Muscle layer of duodenum (tissue), 2 donors: ENCODE measurements around the gene DPF1.
"Not testable (repeated sequence)": the region's sequence is repeated elsewhere in the genome, so short reads cannot be mapped to it uniquely, and the experiment has no call there.

Experiments used
- H3K27ac ChIP-seq: one replicate; pipeline ENCODE4 v1.7.0; 2013; ENCODE audit warnings: mild to moderate bottlenecking, low read length
- H3K27me3 ChIP-seq: one replicate; pipeline ENCODE4 v1.7.0; 2013; ENCODE audit warnings: low read depth, mild to moderate bottlenecking, control low read depth, low read length
- H3K36me3 ChIP-seq, 2 donors: one replicate each; pipeline ENCODE4 v1.7.0; 2013; ENCODE audit warnings: low read length in 2 of 2, control low read depth in 1 of 2, mild to moderate bottlenecking in 1 of 2; ENCODE audit not compliant: insufficient read depth in 2 of 2, control insufficient read depth in 1 of 2
- H3K4me1 ChIP-seq, 2 donors: one replicate each; pipeline ENCODE4 v1.7.0; 2013; ENCODE audit warnings: low read length in 2 of 2, mild to moderate bottlenecking in 2 of 2, control low read depth in 1 of 2, moderate library complexity in 1 of 2; ENCODE audit not compliant: insufficient read depth in 2 of 2, control insufficient read depth in 1 of 2
- H3K4me3 ChIP-seq, 2 donors: one replicate each; pipeline ENCODE4 v1.7.0; 2013; ENCODE audit warnings: low read length in 2 of 2, low read depth in 1 of 2, mild to moderate bottlenecking in 1 of 2
- H3K9me3 ChIP-seq, 2 donors: one replicate each; pipeline ENCODE4 v1.7.0; 2013; ENCODE audit warnings: low read length in 2 of 2, control low read depth in 1 of 2, mild to moderate bottlenecking in 1 of 2; ENCODE audit not compliant: control insufficient read depth in 1 of 2
- donor health status: healthy.

DPF1 gene

DNA sequence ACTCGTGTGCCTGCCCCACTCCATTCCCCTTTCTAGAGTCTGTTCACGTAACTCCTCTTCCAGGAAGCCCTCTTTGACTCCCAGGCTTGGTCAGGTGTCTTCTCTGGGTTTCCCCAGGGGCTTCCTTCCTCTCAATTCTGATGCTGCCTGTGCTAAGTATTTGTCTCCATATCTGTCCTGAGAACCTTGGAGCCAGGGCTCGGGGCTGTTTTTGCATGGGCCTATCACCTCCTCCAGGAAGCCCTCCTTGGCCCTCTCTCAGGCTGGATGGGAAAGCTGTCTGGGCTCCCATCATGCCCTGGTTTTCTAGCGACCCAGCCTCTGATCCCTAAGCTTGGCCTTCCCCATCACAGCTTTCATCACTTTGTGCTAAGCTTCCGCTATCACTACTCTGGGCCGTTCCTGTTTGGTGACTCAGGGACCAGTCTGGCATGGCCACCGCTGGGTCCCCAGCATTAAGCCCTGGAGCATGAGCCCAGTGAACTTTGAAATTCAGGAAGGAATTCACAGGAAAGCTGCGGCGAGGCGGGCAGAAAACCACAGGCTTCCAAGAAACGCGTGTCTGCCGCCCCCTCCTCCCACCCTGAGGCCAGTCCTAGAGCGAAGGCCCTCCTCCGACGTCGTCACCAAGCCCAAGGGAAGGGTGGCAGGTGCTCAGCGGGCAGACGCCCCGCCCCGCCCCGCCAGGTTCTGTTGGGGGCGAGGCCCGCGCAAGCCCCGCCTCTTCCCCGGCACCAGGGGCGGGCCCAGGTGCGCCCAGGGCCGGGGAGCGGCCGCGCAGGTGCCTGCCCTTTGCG lies 39.9 kb upstream of the DPF1 start:
- no peaks in the 10 kb centered on the region for H3K27me3 ChIP-seq
- H3K27ac ChIP-seq, result peak overlapping the region; percentile 31
- no peaks in the 10 kb centered on the region for H3K9me3 ChIP-seq
- no peaks in the 10 kb centered on the region for H3K36me3 ChIP-seq
- peaks cover 4 to 13% of the 10 kb centered on the region in 2 donors for H3K4me1 ChIP-seq
- H3K4me3 ChIP-seq, result peak overlapping the region; percentile 16 to 73

DNA sequence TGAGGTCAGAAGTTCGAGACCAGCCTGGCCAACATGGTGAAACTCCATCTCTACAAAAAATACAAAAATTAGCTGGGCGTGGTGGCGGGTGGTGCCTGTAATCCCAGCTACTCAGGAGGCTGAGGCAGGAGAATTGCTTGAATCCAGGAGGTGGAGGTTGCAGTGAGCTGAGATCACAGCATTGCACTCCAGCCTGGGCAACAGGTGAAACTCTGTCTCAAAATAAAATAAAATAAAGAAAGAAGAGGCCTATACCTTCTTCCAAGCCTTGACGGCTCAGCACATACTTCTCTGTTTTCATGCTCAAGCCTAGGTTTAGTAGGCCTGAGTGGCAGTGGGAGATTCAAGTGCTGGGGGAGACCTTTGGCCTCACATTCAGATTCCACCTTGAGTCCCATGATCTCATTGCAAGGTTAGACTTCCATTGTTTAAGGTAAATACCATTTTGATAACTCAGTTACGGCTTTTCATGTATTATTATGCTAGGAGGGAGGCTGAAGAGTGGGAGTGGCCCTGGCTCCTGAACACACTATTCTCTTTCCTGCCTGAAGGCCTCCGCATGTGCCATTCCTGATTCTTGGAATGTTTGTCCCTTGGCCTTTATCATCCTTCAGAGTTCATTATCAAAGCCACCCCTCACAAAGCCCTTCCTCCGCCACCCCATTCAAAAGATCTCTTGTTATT lies 38.7 kb upstream of the DPF1 start:
- Histone ChIP-seq H3K9me3 (no peaks in the 10 kb centered on the region), H3K27ac (no peak overlapping the region), H3K36me3 (no peaks in the 10 kb centered on the region), H3K4me3 (no peak overlapping the region), H3K27me3 (no peaks in the 10 kb centered on the region), H3K4me1 (peaks cover 4 to 13% of the 10 kb centered on the region in 2 donors)

DNA sequence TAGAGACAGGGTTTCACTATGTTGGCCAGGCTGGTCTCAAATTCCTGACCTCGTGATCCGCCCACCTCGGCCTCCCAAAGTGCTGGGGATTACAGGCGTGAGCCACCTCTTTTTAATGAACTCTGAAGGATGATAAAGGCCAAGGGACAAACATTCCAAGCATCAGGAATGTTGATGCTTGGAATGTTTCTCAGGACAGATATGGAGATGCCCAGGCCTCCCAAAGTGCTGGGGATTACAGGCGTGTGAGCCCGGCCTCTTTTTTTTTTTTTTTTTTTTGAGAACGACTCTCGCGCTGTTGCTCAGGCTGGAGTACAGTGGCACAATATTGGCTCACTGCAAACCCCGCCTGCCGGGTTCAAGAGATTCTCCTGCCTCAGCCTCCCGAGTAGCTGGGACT lies 37.9 kb upstream of the DPF1 start:
- H3K27me3 ChIP-seq, H3K27ac ChIP-seq, H3K4me3 ChIP-seq, H3K9me3 ChIP-seq, H3K36me3 ChIP-seq: not testable (repeated sequence)
- peaks cover 4 to 13% of the 10 kb centered on the region in 2 donors for H3K4me1 ChIP-seq

DNA sequence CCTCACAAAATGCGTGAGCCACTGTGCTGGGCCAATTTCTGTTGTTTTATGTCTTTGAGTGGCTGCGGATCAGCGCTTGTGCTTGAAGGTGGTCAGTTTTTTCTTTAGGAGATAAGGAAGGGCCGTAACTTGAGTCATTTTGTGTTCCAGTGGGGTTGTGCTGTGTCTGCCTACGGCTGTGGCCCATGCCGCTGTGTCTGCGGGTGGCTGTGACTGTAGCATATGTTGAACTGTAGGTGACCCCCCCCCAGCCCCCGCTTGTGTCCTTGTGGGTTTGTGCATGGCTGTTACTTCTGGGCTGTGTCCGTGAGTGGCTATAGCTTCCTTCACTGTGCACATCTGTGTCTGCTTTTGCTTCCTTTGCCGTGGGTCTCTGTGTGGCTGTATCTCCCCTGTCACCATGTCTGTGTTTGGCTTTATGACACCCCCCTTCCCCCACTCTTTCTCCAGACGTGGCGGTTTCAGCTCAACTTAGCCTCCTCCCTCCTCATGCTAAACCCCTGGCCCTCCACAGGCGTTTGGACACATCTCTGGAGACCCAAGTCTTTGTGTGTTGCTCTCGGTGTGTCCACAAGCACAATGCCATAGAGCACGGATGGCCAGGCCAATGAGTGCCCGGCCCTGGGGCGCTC lies 31.5 kb upstream of the DPF1 start:
- Histone ChIP-seq H3K4me3 (peak overlapping the region; percentile 56 to 72), H3K36me3 (no peaks in the 10 kb centered on the region), H3K9me3 (no peaks in the 10 kb centered on the region), H3K4me1 (peaks cover 0 to 33% of the 10 kb centered on the region in 2 donors), H3K27me3 (no peaks in the 10 kb centered on the region), H3K27ac (no peak overlapping the region)

DNA sequence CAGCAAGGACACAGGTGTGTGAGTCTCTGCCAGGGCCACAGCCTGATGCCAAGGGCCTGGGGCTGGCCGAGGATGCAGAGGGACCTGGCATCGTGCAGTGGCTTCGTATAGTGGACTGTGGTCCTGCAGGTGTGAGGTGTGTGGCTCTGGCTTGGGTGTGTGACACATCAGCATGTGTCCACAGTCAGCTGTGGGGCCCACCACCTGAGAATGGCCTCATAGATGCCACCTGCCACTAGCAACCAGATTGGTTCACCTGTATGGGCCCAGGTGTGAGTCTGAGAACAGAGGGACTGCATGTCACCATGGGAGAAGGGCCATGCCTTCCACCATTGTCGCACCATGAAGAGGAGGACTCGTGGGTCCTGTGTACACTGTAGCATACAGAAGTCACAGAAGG lies 29.8 kb upstream of the DPF1 start:
- peak overlapping the region; percentile 61 for H3K27ac ChIP-seq
- no peaks in the 10 kb centered on the region for H3K36me3 ChIP-seq
- H3K9me3 ChIP-seq, result no peaks in the 10 kb centered on the region
- peaks cover 0 to 34% of the 10 kb centered on the region in 2 donors for H3K4me1 ChIP-seq
- H3K27me3 ChIP-seq, result no peaks in the 10 kb centered on the region
- H3K4me3 ChIP-seq, result peak overlapping the region in 1 of 2 donors; percentile 59

DNA sequence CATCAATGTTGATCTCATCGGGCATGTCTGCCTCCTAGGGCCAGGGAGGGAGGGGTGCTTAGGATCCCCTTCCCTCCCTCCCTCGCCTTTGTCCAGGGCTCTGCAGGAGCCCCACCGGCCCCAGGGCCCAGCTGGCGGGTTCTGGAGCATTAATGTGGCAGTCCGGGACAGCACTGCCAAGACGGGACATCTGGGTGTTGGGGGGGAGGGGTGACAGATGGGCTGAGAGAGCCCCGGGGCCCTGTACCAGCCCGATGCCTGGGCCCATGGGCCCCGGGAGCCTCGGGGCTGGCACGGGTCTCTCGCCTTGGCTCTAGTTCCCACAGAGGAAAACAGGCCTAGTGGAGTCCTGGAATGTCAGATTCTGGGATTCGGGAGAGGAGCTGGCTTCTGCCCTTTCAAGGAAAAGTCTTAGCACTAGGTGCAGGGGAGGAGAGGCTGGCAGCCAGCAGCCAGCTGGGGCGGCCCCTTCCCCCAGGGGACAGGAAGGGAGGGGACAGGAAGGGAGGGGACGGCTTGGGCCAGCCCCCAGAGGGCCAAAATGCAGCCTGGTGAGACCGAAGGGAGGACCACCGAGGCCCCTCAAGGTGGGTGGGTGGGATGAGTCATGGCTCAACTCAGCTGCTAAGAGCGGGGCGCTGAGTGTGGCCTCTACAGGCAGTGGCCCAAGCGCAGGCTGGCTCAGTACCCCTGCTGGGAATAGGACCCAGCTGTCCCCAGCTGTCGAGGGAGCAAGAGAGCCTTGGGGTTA lies 29.1 kb upstream of the DPF1 start:
- Histone ChIP-seq H3K27me3 (no peaks in the 10 kb centered on the region), H3K4me3 (peak overlapping the region; percentile 44 to 59), H3K36me3 (no peaks in the 10 kb centered on the region), H3K9me3 (no peaks in the 10 kb centered on the region), H3K27ac (peak overlapping the region; percentile 61), H3K4me1 (peaks cover 0 to 36% of the 10 kb centered on the region in 2 donors)

DNA sequence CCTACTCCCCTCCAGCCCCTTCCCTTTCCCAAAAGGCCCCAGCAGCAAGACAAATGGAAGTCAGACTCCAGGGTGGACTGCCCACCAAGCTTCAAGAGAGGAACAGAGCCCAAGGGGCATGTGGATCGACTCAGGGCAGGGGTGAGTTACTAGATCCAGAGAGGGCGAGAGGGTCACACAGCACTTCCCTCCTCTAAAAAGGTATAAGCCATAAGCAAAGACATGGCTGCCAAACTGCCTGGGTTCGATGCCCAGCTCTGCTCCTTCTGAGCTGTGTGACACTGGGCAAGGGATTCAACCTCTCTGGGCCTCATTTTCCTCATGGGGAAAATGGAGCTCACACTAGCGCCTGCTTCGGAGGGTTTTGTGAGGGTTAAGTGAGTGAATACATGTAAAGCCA lies 28.4 kb upstream of the DPF1 start:
- H3K27ac ChIP-seq, result peak overlapping the region; percentile 61
- H3K4me1 ChIP-seq, result peaks cover 0 to 39% of the 10 kb centered on the region in 2 donors
- no peaks in the 10 kb centered on the region for H3K9me3 ChIP-seq
- H3K36me3 ChIP-seq, result no peaks in the 10 kb centered on the region
- H3K4me3 ChIP-seq, result peak overlapping the region; percentile 44 to 59
- no peaks in the 10 kb centered on the region for H3K27me3 ChIP-seq

DNA sequence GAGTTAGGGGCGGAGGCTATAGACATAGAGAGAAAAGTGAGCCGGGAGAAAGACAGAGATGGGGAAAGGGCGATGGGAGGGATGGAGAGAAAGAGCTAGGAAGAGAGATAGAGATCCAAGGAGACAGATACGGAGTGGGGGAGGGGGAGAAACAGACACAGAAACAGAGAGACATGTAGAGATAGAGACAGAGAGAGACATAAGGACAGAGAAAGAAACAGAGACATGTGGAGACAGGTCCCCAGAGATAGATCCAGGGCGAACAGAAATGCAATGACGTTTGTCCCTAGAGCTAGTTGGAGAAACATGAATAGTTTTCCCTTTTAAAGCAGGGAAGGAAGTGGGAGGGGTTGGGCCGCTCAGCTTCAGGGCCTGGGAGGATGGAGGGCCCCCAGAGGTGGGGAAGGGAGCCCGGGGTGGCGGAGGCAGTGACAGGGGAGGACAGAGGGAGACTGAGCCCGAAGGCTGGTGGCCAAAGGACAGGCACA lies 27.6 kb upstream of the DPF1 start:
- Histone ChIP-seq H3K4me1 (peaks cover 0 to 39% of the 10 kb centered on the region in 2 donors), H3K4me3 (peak overlapping the region; percentile 47 to 59), H3K27me3 (no peaks in the 10 kb centered on the region), H3K9me3 (no peaks in the 10 kb centered on the region), H3K27ac (peak overlapping the region; percentile 61), H3K36me3 (no peaks in the 10 kb centered on the region)

DNA sequence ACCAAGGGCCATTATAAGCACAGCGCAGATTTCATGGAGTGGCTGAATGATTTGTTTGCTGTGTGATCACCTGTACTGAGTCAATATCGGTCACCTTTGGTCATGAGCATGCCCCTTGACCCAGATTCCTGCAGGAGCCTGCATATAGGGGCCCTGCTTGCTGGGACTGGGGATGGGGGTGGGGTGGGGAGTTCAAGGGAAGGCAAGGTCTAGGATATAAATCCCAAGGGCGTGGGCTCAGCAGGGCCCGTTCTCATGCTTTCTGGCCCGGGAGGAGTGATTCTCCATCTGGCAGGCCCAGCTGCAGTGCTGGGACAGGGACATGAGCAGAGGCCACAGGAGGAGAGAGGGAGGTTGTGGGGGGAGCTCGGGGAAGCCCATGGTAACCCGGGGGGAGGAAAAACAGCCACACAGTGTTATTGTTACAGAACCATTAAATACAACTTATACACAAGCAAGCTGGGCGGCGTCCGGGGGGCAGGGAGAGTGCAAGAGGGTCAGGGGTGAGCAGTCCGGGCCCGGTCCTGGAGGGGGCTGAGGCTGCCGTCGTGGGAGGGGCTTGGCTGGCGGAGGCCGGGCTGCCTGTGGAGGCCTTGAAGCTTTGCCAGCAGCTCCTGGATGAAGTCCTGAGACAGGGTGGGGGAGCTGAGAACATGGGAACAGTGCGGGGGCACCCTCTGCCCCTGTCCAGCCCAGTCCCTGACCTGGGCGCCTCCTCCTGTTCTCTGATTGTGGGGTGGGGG lies 27.0 kb upstream of the DPF1 start:
- peak overlapping the region; percentile 47 to 59 for H3K4me3 ChIP-seq
- peaks cover 0 to 39% of the 10 kb centered on the region in 2 donors for H3K4me1 ChIP-seq
- no peaks in the 10 kb centered on the region for H3K27me3 ChIP-seq
- no peaks in the 10 kb centered on the region for H3K9me3 ChIP-seq
- peak overlapping the region; percentile 61 for H3K27ac ChIP-seq
- no peaks in the 10 kb centered on the region for H3K36me3 ChIP-seq

DNA sequence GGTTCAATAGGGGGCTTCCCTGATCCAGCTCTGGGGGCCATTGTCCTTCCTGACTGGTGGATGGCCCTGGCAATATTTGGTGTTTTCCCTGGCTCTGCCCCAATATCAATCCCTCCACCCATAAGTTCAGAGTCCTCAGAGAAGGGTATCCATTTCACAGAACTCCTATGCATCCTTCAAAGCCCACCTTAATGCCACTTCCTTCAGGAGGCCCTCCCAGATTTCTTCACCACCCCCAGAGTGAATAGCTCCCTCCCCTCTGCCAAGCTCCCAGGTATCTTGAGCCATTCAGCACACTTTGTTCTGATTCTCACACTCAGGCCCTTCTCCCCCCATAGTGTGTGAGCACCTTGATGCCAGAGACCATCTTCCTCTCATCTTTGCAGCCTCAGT lies 26.4 kb upstream of the DPF1 start:
- Histone ChIP-seq H3K36me3 (no peaks in the 10 kb centered on the region), H3K9me3 (no peaks in the 10 kb centered on the region), H3K27me3 (no peaks in the 10 kb centered on the region), H3K4me3 (no peak overlapping the region), H3K4me1 (peaks cover 0 to 37% of the 10 kb centered on the region in 2 donors), H3K27ac (peak overlapping the region; percentile 61)
